NCI-H187 treated with DMSO at 0.1 percent for 48 hours (cell line): Measurements from ENCODE around the gene UVSSA.
"Not testable (repeated sequence)": the region's sequence is repeated elsewhere in the genome, so short reads cannot be mapped to it uniquely, and the experiment has no call there.

Experiments
- DNase-seq: peaks from one replicate; lab custom pipeline; 2025; lab: John Stamatoyannopoulos, UW

The UVSSA gene

DNA sequence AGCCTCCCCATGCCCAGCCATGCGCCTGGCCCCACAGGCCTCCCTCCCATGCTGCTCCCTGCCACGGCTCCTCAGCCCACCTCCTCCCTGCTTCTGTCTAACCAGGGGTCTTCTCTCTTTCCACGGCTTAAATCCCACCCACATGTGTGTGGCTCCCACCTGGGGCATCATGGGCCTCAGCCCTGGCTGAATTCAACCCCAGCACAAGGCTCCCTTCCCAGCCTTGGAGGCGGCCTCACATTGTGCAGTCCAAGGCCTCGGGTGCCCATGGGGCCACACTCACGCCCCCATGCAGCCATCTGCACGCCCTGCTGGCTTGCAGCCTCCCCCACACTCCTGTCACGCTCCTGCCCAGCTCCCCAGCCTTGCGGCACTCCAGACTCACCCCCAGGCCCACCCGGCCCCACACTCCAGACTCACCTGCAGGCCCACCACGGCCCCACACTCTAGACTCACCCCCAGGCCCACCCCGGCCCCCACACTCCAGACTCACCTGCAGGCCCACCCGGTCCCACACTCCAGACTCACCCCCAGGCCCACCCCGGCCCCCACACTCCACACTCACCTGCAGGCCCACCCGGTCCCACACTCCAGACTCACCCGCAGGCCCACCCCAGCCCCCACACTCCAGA, 30.4 kb upstream of the UVSSA start:
- no peak for DNase-seq

DNA sequence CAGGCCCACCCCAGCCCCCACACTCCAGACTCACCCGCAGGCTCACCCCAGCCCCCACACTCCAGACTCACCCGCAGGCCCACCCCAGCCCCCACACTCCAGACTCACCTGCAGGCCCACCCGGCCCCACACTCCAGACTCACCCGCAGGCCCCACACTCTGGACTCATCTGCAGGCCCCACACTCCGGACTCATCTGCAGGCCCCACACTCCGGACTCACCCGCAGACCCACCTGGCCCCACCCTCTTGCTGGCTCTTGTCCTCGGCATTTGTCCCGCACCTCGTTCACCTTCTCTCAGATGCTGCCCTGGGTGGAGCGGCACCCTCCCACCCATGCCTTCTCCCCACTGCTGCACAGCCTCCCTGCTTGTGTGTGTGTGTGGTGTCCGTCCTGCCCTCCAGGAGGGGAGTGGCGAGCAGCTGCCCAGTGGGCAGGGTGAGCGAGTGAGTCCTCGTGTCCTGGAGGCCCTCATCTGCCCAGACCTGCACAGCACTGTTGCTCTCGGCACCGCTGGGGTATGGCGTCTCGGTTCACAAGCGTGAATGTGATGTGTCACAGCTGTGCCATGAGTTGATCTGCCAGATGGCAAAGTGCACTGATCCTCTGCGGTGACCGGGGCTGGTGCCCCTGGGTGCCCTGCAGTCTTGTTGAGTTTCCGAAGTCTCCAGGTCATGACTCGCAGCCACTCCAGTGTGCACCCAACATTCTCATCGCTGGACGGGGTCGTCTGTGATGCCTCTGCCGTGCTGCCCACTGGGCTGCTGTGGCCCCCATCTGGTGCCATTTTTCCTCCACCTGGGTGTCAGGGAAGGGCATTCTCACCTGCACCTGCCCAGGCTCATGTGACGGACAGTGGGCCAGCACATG, 29.6 kb upstream of the UVSSA start:
- DNase-seq, result no peak

DNA sequence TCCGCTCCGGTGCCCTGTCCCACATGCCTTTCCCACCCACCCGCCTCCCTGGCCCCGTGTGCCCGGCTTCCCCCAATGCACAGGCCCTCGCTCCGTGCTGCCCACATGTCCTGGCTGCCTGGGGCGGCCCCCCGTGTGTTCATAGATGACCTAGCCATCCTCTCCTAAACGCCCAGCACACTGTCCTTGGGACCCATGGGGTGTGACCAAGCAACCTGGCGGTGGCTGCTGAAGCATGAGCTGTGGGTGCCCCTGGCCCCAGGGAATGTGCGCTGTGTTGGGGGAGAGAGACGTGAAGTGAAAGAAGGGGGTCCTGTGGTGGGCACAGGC, 29.0 kb upstream of the UVSSA start:
- DNase-seq, result no peak

DNA sequence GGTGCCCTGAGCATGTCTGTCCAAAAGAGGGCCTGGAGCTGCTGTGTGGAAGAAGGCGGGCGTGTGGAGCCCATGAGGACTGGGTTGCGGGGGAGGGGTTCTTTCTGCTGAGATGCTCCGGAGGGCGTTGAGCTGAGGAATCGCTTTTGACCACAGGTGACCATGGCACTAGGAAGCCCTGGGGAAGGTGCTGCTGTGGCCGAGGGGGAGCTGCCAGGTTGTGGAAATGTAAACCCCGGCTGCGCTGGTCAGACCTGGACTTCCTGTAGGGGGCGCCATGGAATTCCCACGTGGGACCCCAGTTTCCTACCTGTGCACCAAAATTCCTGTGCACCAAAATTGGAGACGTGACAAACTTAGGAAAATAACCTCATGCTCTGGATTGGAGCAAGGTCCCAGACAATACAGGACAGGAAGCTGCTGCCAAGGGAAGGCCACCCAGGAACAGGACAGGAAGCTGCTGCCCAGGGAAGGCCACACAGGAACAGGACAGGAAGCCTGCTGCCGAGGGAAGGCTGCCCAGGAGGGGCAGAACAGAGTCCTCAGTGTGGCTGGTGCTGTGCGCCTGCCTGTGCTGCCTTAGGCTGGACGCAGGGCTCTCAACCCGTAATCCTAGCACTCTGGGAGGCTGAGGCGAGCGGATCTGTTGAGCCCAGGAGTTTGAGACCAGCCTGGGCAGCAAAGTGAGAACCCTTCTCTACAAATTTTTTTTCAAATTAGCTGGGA, 28.4 kb upstream of the UVSSA start:
- no peak for DNase-seq

DNA sequence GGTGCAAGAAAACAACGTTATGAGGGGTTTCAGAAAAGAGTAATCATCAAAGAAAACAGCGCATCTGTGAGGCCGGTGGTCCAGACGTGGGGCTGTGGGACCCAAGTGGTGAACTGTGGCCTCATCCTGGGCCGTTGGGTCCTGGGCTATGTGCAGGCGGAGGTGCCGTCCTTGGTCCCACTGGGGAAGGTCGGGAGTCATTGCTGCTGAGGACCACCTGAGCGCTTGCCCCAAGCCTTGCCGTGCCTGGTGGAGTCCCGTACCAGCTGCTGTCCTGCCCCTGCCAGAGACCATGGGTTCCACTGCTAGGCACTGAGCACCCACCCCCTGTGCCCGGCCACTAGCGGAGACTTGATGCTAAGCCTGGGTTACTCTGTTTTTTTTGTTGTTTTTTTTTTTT, 25.5 kb upstream of the UVSSA start:
- DNase-seq, result no peak

DNA sequence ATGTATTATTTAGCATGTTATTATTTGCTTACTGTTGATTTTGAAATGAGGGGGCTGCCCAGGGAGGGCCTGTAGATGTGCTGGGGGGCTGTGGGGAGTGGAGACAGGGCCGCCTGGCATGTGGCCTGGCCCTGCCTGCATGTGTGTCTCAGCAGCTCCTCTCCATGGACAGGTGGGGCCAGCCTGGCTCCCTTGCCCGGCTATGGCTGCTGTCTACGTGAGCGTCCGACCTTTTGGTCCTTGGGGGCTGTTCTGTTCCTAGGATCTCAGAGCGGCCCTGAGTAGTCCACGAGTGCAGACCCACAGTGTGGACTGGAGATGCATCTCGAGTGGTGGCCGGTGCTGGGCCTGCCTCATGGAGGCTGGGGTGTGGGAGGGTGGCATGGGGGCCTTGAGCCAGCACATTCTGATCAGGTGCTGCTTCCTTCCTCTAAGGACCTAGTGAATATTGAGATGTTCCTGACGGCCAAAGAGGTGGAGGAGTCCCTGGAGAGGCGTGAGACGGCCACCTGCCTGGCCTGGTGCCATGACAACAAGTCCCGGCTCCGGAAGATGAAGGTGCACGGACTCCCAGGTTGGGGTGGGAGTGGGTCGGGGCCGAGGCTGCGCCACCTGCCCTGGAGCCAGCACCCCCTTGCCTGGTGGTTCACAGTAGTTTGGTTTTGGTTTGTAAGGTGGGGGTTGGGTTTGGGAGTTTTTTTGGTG, 24.9 kb upstream of the UVSSA start:
- DNase-seq, result no peak

DNA sequence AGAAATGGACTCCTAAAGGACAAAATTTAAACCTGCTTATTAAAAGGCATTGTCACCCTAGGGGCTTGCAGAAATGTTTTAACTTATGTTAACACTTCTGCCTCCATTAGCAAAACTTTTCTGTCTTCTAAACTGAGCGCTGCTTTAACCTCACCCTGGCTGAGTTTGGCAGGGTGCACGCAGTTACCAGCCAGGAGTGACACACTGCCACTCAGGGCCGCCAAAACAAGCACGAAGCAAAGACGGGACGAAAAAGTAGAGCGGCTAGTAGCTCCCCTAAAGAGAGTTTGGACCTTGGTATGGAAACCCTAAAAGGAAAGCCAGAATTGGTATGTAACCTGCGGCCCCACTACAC, 23.8 kb upstream of the UVSSA start:
- DNase-seq, result no peak

DNA sequence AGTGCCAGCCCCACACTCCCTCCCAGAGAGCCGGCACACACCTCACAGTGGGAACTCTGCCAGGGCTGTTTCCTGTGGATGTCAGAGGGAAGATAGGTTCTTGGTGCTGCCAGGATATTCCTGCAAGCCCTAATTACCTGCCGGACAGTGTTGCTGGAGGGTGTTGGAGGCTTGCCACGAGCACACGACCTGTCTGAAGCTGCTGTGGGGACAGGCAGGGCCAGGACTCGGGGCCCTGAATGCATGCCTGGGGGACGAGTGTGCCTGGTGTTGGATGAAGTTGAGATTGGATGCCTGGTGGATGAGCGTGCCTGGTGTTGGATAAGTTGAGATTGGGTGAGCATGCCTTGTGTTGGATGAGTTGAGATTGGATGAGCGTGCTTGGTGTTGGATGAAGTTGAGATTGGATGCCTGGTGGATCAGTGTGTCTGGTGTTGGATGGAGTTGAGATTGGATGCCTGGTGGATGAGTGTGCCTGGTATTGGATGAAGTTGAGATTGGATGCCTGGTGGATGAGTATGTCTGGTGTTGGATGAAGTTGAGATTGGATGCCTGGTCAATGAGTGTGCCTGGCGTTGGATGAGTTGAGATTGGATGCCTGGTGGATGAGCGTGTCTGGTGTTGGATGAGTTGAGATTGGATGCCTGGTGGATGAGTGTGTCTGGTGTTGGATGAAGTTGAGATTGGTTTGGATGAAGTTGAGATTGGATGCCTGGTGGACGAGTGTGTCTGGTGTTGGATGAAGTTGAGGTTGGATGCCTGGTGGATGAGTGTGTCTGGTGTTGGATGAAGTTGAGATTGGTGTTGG, 23.2 kb upstream of the UVSSA start:
- DNase-seq, result no peak

DNA sequence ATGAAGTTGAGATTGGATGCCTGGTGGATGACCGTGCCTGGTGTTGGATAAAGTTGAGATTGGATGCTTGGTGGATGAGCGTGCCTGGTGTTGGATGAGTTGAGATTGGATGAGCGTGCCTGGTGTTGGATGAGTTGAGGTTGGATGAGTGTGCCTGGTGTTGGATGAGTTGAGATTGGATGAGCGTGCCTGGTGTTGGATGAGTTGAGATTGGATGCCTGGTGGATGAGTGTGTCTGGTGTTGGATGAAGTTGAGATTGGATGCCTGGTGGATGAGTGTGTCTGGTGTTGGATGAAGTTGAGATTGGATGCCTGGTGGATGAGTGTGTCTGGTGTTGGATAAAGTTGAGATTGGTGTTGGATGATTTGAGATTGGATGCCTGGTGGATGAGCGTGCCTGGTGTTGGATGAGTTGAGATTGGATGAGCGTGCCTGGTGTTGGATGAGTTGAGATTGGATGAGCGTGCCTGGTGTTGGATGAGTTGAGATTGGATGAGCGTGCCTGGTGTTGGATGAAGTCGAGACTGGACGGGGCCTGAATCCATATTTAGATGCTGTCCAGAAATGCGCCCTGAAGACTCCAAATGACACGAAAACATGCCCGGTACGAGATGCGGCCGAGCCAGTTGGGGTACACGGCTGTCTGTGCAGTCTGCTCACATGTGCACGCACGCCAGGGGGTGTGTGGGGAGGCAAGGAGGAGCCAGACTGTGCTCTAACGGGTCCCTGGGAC, 22.4 kb upstream of the UVSSA start:
- not testable (repeated sequence) for DNase-seq

DNA sequence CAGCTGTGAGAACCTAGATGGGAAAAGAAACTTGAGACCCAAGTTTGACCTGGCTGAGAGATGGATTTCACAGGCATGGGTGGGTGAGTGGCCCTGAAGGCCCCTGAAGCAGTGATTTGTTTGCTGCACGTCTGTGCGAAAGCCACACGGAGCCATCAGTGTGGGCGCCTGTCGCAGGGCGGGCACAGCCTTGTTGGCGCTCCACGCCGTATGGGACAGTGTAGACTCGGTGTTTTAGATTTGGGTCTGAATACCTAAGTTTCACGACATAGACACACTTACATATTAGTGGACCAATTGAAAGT, 21.9 kb upstream of the UVSSA start:
- no peak for DNase-seq

DNA sequence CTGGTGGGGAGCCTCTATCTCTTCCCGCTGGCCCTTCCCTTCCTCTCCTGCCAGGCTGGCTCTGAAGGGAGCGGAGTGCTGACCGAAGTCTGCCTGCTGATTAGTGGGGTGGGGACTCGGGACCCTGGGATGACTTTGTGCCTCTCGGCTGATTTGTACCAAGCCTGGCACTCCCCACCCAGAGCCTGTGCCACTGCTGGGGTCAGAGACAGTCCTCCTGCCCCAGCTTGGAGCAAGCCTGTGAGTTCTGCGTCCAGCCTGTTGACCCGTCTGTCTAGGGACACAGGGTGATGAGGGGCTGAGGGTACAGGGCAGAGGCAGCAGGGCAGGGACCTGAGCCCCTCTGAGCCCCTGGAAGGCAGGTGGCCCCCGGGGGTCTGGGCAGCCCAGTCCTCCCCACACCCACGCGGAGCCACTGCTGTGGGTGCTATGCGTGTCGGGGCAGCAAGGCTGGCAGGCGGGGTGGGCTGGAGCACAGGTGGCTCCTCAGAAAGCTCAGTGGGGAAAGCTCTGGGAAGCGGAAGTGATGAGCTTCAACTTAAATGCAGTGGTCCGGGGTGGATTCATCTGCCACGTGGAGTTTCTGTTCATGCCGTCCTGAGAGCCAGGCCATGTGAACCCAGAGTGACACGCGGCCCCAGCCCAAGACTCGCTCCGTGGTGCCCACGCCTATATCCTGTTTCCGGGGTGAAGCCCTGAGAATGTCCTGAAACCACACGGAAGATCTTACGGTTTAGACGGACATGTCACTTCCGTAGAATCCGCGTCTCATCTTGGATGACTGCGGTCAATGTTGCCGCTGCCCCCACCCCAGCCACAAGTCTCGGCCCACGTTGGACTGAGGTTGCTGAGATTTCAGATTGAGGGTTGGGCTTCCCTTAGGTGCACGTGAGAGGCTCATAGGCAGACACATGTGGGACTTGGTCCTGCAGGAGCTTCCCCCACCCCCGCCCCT, 21.1 kb upstream of the UVSSA start:
- DNase-seq, result no peak

DNA sequence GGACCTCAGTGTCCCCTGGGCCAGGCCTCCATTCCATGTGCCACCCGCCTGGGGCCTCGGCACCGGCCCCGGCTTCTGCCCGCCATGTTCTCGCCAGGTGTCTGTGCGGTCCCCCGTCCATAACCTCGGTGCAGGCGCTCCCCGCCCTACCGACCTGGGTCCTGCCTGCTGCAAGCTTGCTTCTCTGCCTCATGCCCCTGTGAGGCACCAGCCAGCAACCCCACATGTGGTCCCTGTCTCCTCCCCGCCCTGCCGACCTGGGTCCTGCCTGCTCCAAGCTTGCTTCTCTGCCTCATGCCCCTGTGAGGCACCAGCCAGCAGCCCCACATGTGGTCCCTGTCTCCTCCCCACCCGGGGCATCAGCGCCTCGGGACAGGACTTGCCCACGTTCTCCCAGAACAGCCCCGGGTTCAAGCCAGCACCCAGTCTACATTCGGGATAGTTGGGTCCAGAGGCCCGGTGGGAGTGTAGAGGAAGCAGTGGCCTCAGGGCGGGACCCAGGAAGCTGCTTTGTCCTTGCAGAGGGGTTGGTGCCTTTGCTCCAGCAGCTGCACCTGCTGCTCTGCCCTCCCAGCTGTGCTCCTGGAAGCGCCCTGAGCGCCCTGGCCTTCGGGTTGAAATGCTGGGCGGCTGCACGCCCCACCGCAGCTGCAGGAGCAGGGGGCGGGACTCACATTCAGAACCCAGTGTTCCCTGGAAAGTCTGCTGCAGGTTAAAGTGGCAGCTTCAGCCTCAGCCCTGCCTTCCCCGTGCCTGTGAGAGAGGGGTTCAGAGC, 20.1 kb upstream of the UVSSA start:
- no peak for DNase-seq

DNA sequence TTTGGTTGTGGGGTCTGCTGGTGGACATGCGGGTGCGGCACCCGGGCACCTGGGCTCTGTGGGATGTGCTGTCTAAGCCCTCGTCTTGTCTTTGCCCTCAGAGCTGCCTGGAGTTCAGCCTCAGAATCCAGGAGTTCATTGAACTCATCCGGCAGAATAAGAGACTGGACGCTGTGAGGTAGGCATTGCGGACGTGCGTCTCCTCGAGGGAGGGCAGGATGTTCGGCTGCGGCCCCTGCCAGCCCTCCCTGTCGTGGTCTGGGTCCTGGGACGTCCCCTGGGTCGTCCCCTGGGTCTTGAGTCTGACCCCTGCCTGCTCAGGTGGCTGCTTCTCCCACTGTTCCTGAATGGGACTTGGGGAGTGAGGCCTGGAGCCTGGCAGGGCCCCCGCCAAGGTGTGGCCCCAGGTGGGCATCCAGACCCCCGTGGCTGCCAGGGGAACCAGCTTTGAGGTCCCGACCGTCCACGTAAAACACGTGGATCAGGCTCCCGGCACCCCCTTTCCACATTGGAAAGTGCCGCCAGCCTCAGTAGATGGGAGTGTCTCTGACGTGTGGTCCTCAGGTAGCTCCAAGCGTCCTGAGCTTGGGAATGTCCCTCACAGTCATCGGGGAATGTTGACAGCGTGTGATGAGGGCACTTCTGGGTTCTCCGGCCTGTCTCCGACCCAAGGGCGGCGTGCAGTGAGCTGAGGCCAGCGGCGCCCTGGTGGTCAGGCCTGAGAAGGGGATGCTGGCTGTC, 19.3 kb upstream of the UVSSA start:
- DNase-seq, result no peak

DNA sequence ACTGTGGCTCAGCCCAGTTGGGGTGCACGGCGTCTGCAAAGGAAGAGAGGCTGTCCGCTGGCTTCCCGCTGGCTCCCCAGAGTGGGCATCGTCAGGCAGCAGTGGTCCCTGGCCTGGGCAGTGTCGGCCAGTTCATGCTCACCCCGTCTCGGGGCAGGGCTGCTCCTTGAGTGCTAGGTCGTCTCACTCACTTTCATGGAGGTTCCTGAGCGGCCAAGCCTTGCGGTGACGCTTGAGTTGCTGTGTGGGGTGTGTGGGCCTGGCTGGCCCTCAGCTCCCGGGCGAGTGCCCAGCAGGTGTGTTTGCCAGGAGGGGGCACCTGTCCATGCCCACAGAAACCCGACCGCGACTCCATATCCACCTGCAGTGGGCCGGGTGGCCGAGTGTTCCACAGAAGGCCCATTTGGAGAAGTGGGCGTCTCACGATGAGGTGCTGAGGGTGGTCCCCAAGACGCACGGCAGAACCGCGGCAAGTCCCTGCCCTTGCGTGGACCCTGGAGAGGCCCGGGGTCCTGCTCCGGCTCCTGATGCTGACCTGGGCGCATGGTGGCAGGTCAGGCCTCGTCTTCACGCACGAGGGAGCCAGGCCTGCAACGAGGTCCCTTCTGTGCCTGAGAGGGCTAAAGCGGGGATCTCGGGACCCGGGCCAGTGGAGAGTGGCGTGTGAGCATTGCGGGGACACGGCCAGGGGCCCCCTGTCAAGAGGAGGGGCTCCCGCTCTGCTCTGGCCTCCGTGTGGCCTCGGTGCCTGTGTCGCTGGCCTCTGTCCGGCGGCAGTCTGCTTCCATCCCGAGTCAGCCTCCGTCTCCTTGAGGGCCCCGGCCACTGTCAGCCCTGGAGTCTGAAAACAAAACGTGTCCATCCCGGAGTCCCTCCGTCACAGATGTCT, 18.5 kb upstream of the UVSSA start:
- DNase-seq, result no peak

DNA sequence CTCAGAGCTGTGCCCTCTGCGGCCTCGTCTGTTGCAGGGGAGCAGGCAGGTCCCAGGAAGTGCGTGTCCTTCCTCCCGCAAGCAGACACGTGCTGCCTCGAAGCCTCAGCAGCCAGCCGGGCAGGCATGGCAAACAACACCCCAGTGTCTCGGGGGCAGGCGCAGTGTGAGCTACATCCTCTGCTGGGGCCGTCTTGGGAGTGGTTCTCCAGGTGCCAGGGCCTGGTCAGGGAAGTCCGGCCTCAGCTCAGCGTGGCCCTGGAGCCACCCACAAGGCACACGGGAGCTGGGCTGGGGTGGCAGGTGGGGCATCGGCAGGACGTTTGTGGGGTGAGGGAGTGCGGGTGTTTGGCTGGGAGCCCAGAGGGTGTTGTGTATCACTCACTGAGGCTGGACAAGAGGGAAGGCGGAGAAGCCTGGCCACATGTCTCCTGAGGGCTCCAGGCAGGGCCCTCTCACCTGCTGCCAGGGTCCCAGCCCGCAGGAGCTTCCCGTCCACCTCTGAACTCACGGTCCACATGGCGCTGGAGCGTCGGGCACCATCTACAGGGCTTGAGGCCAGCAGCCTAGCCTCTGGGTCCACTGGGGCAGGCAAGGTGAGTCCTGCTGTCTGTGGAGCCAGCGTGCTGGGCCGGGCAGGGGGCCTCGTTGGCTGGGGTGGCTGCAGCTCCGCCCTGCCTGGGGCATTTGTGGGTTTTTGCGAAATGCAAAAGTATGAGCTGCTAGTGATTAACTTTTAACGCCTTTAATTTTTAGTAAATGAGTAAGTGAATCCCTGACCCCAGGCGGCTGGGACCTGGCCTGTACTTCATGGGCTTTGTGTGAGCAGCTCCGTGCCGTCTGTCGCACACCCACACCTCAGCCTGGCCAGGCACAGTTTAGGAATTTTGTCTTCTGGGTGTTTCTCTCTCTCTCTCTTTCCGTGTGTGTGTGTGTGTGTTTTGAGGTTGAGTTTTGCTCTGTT, 17.3 kb upstream of the UVSSA start:
- no peak for DNase-seq
